ENCODE data around the gene SIGLEC6.
A peak's percentile ranks its signal among the peaks of the same experiment; 100 is the strongest.

Gene SIGLEC6

DNA sequence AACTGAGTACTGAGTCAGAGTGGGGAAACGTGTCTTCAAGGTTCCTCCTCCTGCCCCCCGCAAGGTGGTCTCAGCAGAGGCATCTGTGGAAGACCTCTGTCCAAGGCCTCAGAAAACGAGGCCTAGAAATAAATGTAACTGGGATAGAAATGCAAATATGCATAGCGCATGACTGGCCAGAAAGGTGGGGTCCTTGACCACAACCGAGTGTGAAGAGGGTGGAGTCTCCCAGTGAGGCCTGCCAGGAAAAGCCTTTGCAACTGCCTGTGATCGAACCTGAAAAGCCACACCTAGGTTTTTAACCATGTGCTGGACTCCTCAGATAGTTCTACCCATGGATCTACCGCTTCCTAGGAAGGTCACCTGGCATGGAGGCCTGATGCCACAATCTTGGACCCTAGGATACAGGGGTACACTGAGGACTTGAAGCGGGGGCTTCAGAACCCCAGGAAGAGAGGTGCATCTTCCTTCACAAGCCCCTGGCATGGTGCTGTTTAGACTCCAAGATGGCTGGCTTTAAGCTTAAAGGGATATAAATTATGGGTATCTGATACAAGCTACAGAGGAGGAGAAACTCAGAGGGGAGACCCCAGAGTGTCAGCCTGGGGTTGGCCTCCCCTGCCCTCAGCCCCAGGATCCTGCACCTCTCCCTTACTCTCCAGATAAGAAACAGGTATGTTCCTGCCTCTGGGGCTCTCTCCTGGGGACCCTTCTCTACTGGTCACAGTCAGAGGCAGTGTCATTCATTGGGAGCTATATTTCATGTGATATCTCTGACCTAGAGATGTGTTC is 18.3 kb upstream of the SIGLEC6 start:
- H3K4me3 ChIP-seq (ENCODE audit: control insufficient read depth, low read depth, low read length) = no peak overlapping the region
- no peak for DNase-seq (ENCODE audit: low read depth)
- TF ChIP-seq, protein P1, sequence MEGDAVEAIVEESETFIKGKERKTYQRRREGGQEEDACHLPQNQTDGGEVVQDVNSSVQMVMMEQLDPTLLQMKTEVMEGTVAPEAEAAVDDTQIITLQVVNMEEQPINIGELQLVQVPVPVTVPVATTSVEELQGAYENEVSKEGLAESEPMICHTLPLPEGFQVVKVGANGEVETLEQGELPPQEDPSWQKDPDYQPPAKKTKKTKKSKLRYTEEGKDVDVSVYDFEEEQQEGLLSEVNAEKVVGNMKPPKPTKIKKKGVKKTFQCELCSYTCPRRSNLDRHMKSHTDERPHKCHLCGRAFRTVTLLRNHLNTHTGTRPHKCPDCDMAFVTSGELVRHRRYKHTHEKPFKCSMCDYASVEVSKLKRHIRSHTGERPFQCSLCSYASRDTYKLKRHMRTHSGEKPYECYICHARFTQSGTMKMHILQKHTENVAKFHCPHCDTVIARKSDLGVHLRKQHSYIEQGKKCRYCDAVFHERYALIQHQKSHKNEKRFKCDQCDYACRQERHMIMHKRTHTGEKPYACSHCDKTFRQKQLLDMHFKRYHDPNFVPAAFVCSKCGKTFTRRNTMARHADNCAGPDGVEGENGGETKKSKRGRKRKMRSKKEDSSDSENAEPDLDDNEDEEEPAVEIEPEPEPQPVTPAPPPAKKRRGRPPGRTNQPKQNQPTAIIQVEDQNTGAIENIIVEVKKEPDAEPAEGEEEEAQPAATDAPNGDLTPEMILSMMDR (IDR thresholded peaks at IDR 0.05; ENCODE audit: control insufficient read depth, insufficient read depth, low read depth, low read length, missing control alignments) = no peak

DNA sequence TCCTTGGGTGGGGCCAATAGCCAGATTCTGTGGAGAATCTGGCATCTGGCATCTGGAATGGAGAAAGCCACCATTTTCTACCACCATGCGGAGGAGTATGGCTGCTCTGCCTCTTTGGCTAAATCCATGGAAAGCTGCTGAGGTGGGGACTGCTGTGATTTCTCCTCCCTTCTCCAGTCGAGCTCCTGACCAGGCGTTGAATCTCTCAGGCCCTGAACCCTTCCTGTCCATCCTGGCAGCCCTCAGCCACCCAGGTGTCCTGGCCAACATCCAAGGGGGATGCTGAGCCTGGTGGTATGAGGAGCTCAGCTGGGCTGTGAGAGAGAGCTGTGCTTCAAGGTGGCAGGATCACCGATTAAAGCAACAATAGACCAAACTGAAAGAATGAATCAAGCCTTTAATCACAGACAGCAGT is 17.4 kb upstream of the SIGLEC6 start:
- no peak overlapping the region for H3K4me3 ChIP-seq (ENCODE audit: control insufficient read depth, low read depth, low read length)
- TF ChIP-seq, protein P1 (IDR thresholded peaks at IDR 0.05; ENCODE audit: control insufficient read depth, insufficient read depth, low read depth, low read length, missing control alignments) = no peak
- no peak for DNase-seq (ENCODE audit: low read depth)

DNA sequence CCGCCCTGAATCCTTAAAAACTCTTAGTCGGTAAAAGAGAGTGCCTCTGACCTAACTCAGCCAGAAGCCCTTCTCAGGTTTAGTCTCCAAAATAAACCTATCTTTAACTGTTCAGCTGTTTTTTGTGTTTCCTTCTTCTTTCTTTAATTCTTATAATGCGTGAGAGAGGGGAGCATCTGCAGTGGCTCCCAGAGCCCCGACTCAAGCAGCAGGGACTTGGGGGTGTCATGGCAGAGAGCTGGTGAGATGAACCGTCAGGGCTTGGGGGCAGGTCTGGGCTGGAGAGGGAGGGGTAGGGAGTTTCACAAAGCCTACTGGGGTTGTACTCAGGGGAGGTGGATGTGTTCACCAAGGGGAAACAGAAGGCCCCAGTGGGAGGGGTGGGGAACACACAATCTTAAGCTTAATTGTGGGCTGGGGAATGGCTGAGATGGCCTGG is 16.8 kb upstream of the SIGLEC6 start:
- no peak overlapping the region for H3K4me3 ChIP-seq (ENCODE audit: control insufficient read depth, low read depth, low read length)
- no peak for DNase-seq (ENCODE audit: low read depth)
- TF ChIP-seq, protein P1 (IDR thresholded peaks at IDR 0.05; ENCODE audit: control insufficient read depth, insufficient read depth, low read depth, low read length, missing control alignments) = no peak

DNA sequence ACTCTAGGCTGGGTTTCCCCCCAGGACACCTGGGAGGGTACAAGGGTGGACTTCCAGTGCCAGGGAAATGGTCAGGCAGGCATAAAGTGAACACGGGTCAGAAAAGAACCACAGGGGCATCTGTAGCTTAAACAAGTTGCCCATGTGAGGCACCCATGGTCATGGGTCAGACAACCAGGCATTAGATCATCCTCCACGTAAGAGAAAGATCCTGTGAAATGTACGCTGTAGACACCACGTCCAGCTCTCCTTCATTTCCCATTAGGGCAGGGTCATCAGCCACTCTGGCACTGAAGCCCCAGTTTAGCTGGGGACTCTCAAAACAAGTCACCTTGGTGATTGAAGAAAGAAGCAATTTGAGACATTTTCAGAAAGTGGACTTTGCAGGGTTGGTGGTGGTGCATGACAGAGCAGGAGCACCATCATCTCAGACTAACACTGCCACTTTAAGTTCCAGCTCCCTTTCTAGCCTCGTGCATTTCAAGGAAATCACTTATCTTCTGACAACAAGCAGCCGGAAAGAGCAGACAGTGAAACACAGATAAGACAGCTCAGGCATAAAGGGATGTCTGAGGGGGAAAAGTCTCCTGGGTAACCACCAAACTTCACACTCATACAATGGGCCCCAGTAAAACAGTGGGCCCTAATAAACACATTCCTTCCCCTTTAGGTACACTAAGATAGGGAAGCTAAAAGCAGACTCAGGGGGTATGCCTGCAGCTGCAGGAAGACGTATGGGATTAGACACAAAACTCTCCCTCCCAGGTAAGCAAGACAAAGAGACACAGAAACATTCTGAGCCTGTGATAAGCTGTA is 16.1 kb upstream of the SIGLEC6 start:
- TF ChIP-seq, protein P1 (IDR thresholded peaks at IDR 0.05; ENCODE audit: control insufficient read depth, insufficient read depth, low read depth, low read length, missing control alignments) = no peak
- DNase-seq (ENCODE audit: low read depth) = no peak
- H3K4me3 ChIP-seq (ENCODE audit: control insufficient read depth, low read depth, low read length) = no peak overlapping the region

DNA sequence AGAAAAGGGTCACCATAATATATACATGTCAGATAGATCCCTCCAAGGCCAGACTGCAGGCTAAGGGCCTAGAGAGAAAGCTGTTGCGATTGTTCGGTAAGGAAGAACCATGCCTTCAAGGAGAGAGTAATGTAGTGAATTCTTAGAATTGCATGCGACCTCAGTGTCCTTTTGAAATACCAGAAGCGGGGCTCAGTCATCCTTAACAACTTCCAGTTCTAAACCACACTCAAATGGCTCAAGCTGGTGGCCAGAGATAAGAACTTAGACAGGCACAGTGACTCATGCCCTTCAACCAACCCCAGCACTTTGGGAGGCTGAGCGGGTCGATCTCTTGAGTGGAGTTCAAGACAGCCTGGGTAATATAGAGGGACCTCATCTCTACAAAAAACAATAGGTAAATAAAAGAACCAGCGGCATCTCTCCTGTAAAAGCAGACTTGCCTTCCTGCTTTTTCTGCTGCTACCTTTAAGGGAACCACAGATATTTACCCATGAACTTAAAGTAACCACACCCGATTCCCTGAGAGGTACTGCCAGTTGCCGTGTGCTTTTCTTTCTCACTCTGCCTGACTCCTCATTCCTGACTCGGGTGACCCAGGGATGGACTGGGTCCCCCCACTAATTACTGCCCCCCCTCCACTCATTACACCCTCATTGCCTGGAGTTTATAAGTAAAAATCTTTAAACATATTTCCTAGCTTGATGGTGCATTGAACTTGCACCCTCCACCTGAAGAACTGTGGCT is 15.4 kb upstream of the SIGLEC6 start:
- TF ChIP-seq, protein P1 (IDR thresholded peaks at IDR 0.05; ENCODE audit: control insufficient read depth, insufficient read depth, low read depth, low read length, missing control alignments) = no peak
- no peak overlapping the region for H3K4me3 ChIP-seq (ENCODE audit: control insufficient read depth, low read depth, low read length)
- DNase-seq (ENCODE audit: low read depth) = peak; percentile 10

DNA sequence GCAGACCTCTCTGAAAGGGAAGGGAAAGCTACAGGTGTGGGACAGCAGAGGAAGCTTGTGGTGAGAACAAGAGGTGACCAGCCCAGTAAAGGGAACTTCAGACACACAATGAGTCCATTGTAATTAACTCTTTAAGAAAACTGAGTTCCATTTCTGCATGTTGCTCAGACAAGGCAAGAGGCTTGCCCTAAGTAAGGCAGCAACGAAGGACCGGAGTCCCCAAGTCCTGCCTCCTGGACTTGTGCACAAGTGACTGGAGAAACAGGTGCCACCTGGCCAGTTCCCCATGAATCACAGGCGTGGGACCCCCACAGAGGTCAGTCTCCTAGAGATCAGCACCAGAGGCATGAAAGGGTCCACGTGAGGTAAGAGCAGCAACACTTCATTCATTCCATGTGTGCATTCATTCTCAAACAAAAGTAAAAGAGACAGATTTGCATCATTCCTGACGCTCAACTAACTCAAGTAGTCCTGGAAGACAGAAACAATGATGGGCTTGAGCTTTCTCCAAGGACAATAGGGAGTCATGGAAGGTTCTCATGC is 14.7 kb upstream of the SIGLEC6 start:
- H3K4me3 ChIP-seq (ENCODE audit: control insufficient read depth, low read depth, low read length) = no peak overlapping the region
- no peak for DNase-seq (ENCODE audit: low read depth)
- TF ChIP-seq, protein P1 (IDR thresholded peaks at IDR 0.05; ENCODE audit: control insufficient read depth, insufficient read depth, low read depth, low read length, missing control alignments) = no peak
